ENCODE measurements around the gene NCOR2.

GRCh38 chr12:124542021-124542949, 25.1 kb downstream of the NCOR2 start:
- TF ChIP-seq CTCF (IDR thresholded peaks at IDR 0.05) (no peak), POLR2A (IDR thresholded peaks at IDR 0.05) (no peak), EP300 (IDR thresholded peaks at IDR 0.05) (no peak)

All from tibial nerve (tissue), 4 donors.